GOT3 (cell line): ENCODE data around the gene EP400.
A peak's percentile ranks its signal among the peaks of the same experiment; 100 is the strongest.
"Not testable (repeated sequence)": the region's sequence is repeated elsewhere in the genome, so short reads cannot be mapped to it uniquely, and the experiment has no call there.

ENCODE experiments used
- DNase-seq: peaks from one replicate; lab custom pipeline; 2025; ENCODE audit warnings: mixed read lengths; lab: John Stamatoyannopoulos, UW

The EP400 gene

GRCh38 chr12:131928080-131928710 lies 21.5 kb upstream of the EP400 start:
- DNase-seq = no peak

- peak; percentile 80 for DNase-seq
These were observed 20.8 kb upstream of the EP400 start, which contains the start of gene PUS1 for GRCh38 chr12:131928711-131929580. Gene PUS1, plus strand, starts transcription at chr12:131929276. Its CDS starts 447 bp downstream, at chr12:131929723.

GRCh38 chr12:131929581-131930456 lies 19.9 kb upstream of the EP400 start:
- DNase-seq = no peak

GRCh38 chr12:131930510-131930909 lies 19.2 kb upstream of the EP400 start:
- no peak for DNase-seq

GRCh38 chr12:131933387-131933786 lies 16.4 kb upstream of the EP400 start:
- no peak for DNase-seq

- DNase-seq = no peak
These were observed 15.2 kb upstream of the EP400 start for GRCh38 chr12:131934535-131934934.

GRCh38 chr12:131938082-131938481 lies 11.7 kb upstream of the EP400 start:
- no peak for DNase-seq

- no peak for DNase-seq
These were observed 10.7 kb upstream of the EP400 start for GRCh38 chr12:131939007-131939406.

GRCh38 chr12:131940141-131940547 lies 9.6 kb upstream of the EP400 start:
- no peak for DNase-seq

- no peak for DNase-seq
These were observed 8.4 kb upstream of the EP400 start for GRCh38 chr12:131941116-131941986.

GRCh38 chr12:131941987-131942341 lies 7.8 kb upstream of the EP400 start:
- DNase-seq = no peak

GRCh38 chr12:131942671-131943070 lies 7.1 kb upstream of the EP400 start:
- DNase-seq = no peak

- no peak for DNase-seq
These were observed 6.4 kb upstream of the EP400 start for GRCh38 chr12:131943389-131943788.

- no peak for DNase-seq
These were observed 5.9 kb upstream of the EP400 start for GRCh38 chr12:131943876-131944275.

GRCh38 chr12:131944601-131945251 lies 5.0 kb upstream of the EP400 start:
- no peak for DNase-seq

- no peak for DNase-seq
These were observed 3.0 kb upstream of the EP400 start for GRCh38 chr12:131946757-131947156.

- no peak for DNase-seq
These were observed 2.2 kb upstream of the EP400 start for GRCh38 chr12:131947482-131948027.

- DNase-seq = no peak
These were observed 1.5 kb upstream of the EP400 start for GRCh38 chr12:131948166-131948712.

GRCh38 chr12:131948713-131949430 lies 870 bp upstream of the EP400 start:
- not testable (repeated sequence) for DNase-seq
